SJSA1 (cell line): Measurements from ENCODE around the gene MAML3. TPM values are rescaled to one million over a fixed set of nuclear protein-coding genes. Genes with fewer than 3 reads are reported as not detected.

Experiments
- DNase-seq, 2 experiments: peaks; one replicate each; pipeline ENCODE4 v3.0.0-alpha.2; 2015 to 2020; ENCODE audit warnings: low spot score in 2 of 2, low read depth in 1 of 2
- H3K27ac ChIP-seq: fragments of 250-450 bp; sonication (Bioruptor Pico); 2 replicates; pipeline ENCODE4 v1.5.1; 2020; ENCODE audit warnings: mild to moderate bottlenecking, moderate library complexity
- H3K27me3 ChIP-seq: fragments of 250-450 bp; sonication (Bioruptor Pico); replicated peaks from 2 replicates; pipeline ENCODE4 v1.5.1; 2020; ENCODE audit warnings: mild to moderate bottlenecking, moderate library complexity
- H3K36me3 ChIP-seq: fragments of 250-450 bp; sonication (Bioruptor Pico); 2 replicates; pipeline ENCODE4 v1.5.1; 2020; ENCODE audit warnings: mild to moderate bottlenecking
- H3K4me1 ChIP-seq: fragments of 250-450 bp; sonication (Bioruptor Pico); replicated peaks from 2 replicates; pipeline ENCODE4 v1.6.1; 2021; ENCODE audit warnings: mild to moderate bottlenecking
- H3K4me3 ChIP-seq: fragments of 250-450 bp; sonication (Bioruptor Pico); 2 replicates; pipeline ENCODE4 v1.5.1; 2020; ENCODE audit warnings: mild to moderate bottlenecking
- H3K9me3 ChIP-seq: fragments of 250-450 bp; sonication (Bioruptor Pico); replicated peaks from 2 replicates; pipeline ENCODE4 v1.5.1; 2020; ENCODE audit warnings: mild to moderate bottlenecking
- total RNA-seq: library from RNA; depleted of rRNA; stranded (reverse); fragments of >200 nt; shearing (Covaris generic); gene quantifications from 2 replicates; pipeline ENCODE4 v1.2.3, GENCODE V29; 2014

Gene MAML3
- total RNA-seq, 1 experiment from 2014 or later = 1.8 TPM

DNA sequence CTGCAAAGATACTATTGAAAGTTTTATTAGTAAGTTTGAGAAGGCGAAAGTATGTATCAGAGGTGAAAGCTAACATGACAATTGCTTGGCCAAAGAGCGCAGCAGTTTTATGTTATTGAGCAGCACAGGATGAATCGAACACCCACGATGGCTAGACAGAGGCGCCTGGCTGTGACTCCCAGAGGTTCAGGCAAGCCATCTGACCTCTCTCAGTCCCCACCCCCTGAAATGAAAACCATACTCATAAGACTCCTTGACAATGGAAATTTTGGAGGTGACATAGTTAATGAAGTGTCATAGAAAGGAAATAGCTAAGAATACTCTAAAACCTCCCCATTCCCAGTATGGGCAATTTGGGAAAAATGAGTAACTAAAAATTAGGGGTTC lies 417.7 kb downstream of the MAML3 start:
- Histone ChIP-seq H3K4me3 (no peak overlapping the region), H3K27me3 (no peaks in the 10 kb centered on the region), H3K4me1 (peaks cover 27% of the 10 kb centered on the region), H3K27ac (no peak overlapping the region), H3K36me3 (no peaks in the 10 kb centered on the region), H3K9me3 (no peaks in the 10 kb centered on the region)
- DNase-seq = no peak

DNA sequence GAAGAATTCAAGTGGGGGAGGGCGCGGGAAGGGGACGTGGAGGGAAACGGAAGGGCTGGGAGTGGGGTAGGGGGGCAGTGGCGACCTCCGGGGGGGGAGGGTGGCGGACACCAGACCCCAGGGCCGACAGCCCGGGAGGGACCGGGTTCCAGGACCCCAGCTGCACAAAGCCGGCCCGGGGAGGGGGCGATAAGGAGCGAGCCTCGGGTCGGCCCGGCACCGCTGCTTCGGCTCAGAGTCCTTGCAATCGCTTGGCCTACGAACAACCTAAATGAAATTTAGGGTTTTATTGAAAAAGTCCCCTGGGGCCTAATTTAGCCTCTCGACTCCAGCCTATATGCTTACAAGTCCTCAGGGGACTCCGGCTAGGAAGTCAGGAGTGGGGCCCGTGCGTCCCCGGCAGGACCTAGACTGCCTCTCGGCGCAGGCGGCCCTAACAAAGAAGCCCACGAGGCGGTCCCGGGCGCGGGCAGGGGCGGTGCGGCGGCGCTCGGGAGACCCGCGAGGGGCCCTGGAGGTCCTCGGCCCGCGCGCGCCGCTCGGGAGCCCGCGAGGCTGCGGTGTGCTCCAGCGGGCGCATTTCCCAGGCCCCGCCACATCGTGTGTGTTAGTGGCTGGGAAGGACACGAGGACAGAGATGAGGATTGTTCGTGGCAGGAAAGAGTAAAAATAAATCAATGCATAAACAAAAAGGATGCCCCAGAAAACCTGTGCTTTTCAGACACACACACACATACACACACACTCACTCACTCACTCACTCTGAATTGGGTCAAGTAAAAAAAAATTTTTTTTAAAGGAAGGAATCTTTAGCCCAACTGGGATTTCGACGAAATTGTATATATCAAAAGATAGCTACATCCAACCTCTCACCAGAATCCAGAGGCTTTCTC lies 418.4 kb downstream of the MAML3 start:
- Histone ChIP-seq H3K27me3 (no peaks in the 10 kb centered on the region), H3K4me3 (peak overlapping the region; percentile 30), H3K36me3 (no peaks in the 10 kb centered on the region), H3K27ac (no peak overlapping the region), H3K4me1 (peaks cover 25% of the 10 kb centered on the region), H3K9me3 (no peaks in the 10 kb centered on the region)
- DNase-seq = no peak

DNA sequence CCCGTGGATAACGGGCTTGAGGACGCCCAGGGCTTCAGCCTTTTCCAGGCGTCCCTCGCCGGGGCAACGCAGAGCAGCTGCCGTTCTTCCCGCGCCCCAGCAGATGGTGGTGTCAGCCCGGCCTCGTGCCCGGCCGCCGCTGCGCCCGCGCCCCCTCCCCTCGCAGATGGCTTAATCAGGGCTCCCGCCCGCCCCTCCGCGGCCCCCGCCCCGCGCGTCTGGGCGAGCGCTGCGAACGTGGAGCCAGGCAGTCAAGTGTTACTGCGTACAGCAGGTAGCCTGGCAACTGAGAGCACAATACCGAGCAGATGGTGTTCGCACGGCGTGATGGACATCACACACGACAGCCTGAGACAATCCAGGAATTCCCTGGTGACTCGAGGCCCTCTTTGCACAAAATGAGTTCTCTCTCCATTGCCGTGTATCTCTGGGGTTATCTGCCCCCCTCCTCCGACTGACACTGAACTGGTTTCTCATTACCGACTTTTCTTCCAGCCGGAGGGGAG lies 419.1 kb downstream of the MAML3 start:
- no peaks in the 10 kb centered on the region for H3K36me3 ChIP-seq
- peak overlapping the region; percentile 10; the same call in 1 of the 2 replicates for H3K27ac ChIP-seq

DNA sequence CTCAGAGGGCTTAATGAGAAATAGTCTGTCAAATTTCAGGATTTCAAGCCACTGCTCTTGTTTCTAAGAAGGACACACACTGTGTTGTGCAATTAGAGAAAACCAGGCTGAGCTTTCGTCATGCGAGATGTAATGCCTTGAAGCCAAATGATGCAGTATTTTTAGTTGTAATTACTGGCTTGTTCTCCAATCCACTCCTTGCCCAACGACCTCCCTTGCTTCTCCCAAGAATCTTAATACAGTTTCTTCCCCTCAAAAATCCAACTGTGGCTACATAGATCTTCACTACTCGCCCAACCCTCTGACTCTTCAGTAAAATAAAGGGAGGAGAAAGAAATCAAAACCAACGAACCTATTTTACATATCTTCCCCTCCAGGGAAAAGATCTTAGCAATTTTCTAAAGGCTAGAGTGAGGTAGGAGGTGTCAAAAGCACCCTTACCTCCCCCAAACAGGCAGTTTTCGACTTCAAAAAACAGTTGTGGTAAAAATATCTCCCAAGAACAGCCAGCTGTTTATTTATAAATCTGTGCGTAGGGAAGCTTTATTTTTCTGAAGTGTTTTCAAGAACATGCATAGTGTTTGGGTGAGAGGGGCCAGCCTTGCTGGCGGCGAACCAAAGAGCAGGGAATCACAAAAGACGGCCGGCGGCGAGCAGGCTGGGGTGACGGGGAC lies 419.6 kb downstream of the MAML3 start:
- peaks cover 24% of the 10 kb centered on the region for H3K4me1 ChIP-seq

More for the DNA sequence above, 419.1 kb downstream of the MAML3 start:
- DNase-seq = peak; percentile 62 to 73
- peak overlapping the region; percentile 30 for H3K4me3 ChIP-seq
- H3K9me3 ChIP-seq = no peaks in the 10 kb centered on the region
- H3K27me3 ChIP-seq = no peaks in the 10 kb centered on the region
- peaks cover 24% of the 10 kb centered on the region for H3K4me1 ChIP-seq

DNA sequence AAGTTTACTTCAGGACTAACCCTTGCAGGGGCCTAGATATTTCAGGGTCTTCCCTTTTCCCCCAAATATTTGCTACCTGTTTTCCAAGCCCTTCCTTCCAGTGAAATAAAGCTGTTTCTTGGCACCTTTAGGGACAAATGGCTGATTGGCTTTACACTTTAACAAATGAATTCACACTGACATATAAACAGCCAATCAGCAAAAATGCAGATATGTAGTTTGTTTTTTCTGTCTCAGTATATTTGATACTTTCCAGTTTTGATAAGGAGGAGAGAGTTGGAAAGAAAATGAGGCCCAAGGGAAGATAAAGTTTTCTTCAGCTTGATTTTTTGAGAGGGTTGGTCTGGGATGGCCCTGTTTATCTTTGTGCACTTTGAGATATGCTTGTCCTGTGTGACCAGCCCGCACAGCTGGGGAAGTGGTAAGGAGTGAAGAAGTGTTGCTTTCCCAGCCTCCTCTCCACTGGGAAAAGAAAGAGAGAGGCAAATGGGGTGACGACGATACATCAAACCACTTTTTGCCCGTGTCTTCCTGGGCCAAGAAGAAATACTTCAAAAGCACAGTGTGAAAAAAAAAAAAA lies 420.9 kb downstream of the MAML3 start:
- Histone ChIP-seq H3K4me3 (no peak overlapping the region), H3K9me3 (no peaks in the 10 kb centered on the region), H3K27ac (no peak overlapping the region), H3K4me1 (peaks cover 24% of the 10 kb centered on the region), H3K36me3 (no peaks in the 10 kb centered on the region), H3K27me3 (no peaks in the 10 kb centered on the region)
- DNase-seq = no peak

More for the DNA sequence above, 419.6 kb downstream of the MAML3 start:
- H3K9me3 ChIP-seq = no peaks in the 10 kb centered on the region
- H3K27me3 ChIP-seq = no peaks in the 10 kb centered on the region
- peak overlapping the region; percentile 30 for H3K4me3 ChIP-seq
- peak in 1 of 2 experiments; percentile 63 for DNase-seq
- H3K36me3 ChIP-seq = no peaks in the 10 kb centered on the region
- peak overlapping the region; percentile 10; the same call in 1 of the 2 replicates for H3K27ac ChIP-seq

DNA sequence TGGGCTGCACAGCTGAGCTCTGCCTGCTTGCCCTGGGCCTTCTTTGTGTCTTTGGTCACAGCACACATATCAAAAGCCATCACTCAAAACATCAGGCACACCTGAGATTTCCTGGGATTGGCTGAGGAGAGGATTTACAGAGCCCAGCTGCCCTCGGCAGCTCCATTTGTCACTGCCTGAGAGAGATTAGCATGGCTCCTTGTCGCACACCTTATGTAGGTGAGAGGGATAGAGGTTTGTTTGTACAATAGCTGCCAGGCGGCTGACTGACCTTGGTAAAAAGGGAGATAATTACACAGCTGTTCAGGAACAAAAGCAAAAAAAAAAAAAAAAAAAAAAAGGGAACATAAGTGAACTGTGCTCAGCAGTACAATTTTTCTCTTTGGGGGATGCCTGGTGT lies 425.1 kb downstream of the MAML3 start:
- Histone ChIP-seq H3K9me3 (no peaks in the 10 kb centered on the region), H3K27ac (no peak overlapping the region), H3K36me3 (no peaks in the 10 kb centered on the region), H3K27me3 (no peaks in the 10 kb centered on the region), H3K4me3 (no peak overlapping the region), H3K4me1 (no peaks in the 10 kb centered on the region)
- no peak for DNase-seq

DNA sequence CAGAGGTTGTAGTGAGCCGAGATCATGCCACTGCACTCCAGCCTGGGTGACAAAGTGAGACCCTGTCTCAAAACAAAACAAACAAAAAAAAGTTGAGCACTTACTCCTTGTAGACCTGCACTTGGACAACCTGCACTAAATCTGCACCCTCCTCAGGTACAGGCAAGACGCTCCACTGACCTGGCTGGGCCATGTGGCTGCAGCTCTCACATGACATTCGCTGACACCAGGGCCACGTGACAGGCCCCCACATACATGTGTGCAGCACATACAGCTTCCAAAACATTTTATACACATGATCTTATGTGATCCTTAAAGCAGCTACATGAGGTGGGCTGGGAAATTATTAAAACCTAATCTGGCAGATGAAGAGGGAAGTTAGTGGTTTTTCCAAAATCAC lies 425.8 kb downstream of the MAML3 start:
- Histone ChIP-seq H3K36me3 (no peaks in the 10 kb centered on the region), H3K27me3 (no peaks in the 10 kb centered on the region), H3K27ac (no peak overlapping the region), H3K4me1 (no peaks in the 10 kb centered on the region), H3K9me3 (no peaks in the 10 kb centered on the region), H3K4me3 (no peak overlapping the region)
- no peak for DNase-seq

DNA sequence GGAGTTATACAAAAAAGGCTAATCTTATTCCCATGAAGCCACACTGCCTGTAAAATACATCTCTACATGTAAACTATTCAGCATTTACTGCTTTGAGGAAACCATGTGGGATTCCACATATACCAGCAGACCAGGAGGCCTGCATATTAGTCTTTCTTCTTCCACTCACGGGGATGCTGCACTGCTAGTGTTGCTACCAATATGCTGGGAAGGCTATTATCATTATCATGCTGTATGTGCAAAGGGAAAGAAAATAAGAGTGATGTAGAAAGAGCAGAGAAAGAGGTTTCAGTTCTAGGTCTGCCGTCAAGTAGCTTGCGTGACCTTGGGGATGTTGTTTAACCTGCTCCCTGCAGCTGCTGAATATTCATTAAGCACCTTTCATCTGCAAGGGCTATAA lies 427.4 kb downstream of the MAML3 start:
- Histone ChIP-seq H3K4me1 (no peaks in the 10 kb centered on the region), H3K27me3 (no peaks in the 10 kb centered on the region), H3K36me3 (no peaks in the 10 kb centered on the region), H3K27ac (no peak overlapping the region), H3K9me3 (no peaks in the 10 kb centered on the region), H3K4me3 (no peak overlapping the region)
- DNase-seq = no peak

DNA sequence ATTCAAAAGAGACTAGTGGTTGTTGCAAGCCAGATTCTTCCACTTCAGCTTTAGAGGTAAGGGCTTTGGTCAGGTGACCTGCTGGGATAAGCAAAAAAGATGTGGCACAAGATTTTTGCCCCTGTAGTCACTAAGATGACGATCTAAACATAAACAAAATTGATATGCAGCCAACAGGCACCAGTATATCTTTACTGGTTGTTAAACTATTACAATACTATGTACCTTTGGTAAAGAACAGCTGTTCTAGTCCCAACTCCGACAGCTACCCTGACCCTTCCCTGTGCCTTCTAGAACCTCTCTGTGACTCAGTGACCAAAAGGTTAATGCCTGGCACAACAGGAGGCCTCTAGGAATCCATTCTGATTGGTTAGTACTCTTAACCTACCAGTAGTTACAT lies 428.7 kb downstream of the MAML3 start:
- no peaks in the 10 kb centered on the region for H3K4me1 ChIP-seq
- H3K27me3 ChIP-seq = no peaks in the 10 kb centered on the region
- H3K9me3 ChIP-seq = no peaks in the 10 kb centered on the region
- H3K27ac ChIP-seq = no peak overlapping the region
- no peak overlapping the region for H3K4me3 ChIP-seq
- H3K36me3 ChIP-seq = no peaks in the 10 kb centered on the region
- no peak for DNase-seq

DNA sequence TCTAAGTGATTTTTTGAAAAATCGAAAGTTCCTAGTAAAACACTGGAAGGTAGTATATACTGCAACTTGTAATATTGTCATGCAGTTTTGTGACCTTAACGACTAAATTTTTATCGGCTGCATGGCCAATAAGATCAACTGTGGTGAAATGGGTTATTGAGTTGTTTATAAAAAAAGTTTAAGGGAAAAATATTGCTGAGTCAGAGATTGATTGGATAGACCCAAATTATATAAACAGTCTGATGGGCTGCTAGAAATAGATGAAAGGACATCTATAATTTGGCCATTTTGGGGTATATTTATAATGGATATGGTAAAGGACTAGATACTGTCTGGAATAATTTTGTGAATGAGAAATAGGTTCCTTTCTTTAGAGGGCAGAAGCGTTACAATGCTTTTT lies 432.2 kb downstream of the MAML3 start:
- Histone ChIP-seq H3K4me1 (no peaks in the 10 kb centered on the region), H3K27ac (no peak overlapping the region), H3K36me3 (no peaks in the 10 kb centered on the region), H3K9me3 (no peaks in the 10 kb centered on the region), H3K27me3 (no peaks in the 10 kb centered on the region), H3K4me3 (no peak overlapping the region)
- DNase-seq = no peak

DNA sequence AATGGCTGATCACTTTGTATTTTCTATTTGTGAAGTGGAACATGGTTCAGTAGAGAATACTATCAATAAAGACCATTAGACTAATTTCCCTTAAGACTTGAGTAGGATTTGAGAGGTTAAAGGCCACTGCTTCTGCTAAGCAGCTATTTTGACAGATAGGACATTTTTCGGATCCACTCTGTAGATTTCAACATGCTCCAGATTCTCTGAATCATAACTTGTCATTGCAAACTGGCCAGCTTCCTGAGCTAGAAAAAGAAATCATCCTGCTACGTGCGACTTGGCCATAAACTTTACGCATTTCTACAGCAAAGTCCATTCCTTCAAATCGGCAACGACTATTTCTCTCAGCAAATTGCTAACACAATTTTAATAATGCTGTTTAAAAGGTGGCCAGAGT lies 433.2 kb downstream of the MAML3 start:
- Histone ChIP-seq H3K27me3 (no peaks in the 10 kb centered on the region), H3K36me3 (no peaks in the 10 kb centered on the region), H3K4me3 (no peak overlapping the region), H3K4me1 (no peaks in the 10 kb centered on the region), H3K9me3 (no peaks in the 10 kb centered on the region), H3K27ac (no peak overlapping the region)
- DNase-seq = no peak

DNA sequence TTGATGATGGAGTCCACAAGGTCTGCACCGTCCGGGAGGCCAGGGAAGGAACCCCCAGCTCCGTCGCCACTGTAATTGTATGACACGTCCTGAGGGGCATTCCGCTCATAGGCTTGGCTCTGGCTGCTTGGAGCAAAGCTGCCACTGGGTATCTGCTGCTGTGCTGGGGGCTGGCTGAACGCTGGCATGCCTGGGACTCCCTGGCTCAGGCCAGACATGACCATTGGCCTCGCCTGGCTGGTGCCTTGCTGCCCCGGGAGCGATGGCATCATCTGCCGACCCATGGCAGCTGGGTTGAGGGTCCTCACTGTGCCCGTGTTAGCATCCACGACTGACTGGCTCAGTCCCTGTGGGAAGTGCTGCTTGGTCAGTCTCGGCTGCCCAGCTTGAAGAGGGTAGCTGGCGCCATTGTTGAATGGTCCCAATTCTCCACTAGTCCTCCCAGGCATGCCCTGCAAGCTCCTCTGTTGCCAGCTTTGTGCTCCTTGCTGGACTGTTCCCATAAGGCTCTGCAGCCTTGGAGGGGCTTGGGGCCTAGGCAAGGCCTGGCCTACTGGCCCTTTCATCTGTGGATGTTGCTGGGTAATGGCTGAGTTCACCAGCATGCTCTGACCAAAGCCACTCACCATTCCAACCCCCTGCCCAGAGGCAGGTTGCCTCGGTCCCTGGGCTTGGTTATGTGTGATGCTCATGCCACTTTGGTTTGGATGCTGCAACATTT lies 434.4 kb downstream of the MAML3 start:
- no peaks in the 10 kb centered on the region for H3K27me3 ChIP-seq

DNA sequence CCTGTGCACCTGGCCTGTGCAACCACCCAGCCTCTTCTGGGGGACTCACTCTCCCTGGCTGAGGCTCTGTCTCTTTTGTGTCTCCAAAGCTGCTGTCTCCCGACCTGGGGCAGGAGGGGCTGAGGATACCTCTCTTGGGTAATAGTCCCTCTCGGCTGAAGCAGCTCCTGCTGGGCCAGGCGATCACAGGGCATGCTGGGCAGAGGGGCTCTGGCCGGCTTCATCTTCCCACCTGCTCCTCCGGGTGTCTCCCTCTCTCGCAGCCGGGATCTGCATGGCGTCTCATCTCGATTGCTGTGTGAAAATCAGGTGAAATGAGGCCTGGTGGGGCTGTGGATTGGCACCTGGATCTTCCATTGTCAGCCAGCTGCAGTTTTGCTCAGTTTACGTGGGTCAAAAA lies 435.2 kb downstream of the MAML3 start:
- no peaks in the 10 kb centered on the region for H3K9me3 ChIP-seq

More for the DNA sequence above, 434.4 kb downstream of the MAML3 start:
- Histone ChIP-seq H3K4me3 (no peak overlapping the region), H3K9me3 (no peaks in the 10 kb centered on the region), H3K36me3 (no peaks in the 10 kb centered on the region), H3K4me1 (no peaks in the 10 kb centered on the region), H3K27ac (no peak overlapping the region)
- DNase-seq = no peak

More for the DNA sequence above, 435.2 kb downstream of the MAML3 start:
- no peaks in the 10 kb centered on the region for H3K27me3 ChIP-seq
- no peak overlapping the region for H3K4me3 ChIP-seq
- no peak for DNase-seq
- H3K36me3 ChIP-seq = no peaks in the 10 kb centered on the region
- H3K4me1 ChIP-seq = no peaks in the 10 kb centered on the region
- no peak overlapping the region for H3K27ac ChIP-seq
